ENCODE data around the gene SMAD6. TPM values are rescaled to one million over a fixed set of nuclear protein-coding genes. Genes with fewer than 3 reads are reported as not detected.
A peak's percentile ranks its signal among the peaks of the same experiment; 100 is the strongest.

The SMAD6 gene
- total and polyA plus RNA-seq, 2 of the 4 experiments (the other 2 are of a cell fraction) = 4.8 to 8.5 TPM

DNA sequence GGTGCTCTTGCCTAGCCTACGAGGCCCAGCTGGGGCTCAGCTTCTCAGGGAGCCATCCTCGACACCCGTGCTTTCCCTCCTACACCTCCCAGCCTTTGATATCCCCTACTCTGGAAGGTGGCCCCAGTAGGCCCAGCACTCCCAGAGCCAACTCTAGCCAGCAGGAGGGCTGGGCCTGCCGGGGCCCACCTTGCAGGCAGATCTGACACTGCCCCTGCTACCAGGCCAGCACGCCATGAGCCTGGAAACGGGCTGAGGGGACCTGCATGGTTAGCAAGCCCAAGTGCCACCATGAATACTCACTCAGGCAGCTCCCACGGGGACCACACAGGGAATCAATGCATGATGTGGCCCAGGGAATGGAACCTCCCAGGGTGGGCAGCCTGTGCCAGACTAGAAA is 123.7 kb downstream of the SMAD6 start:
- Histone ChIP-seq H3K4ac (ENCODE audit: low read depth, low read length) (no peak overlapping the region), H3K9ac (ENCODE audit: low read depth, low read length) (no peak overlapping the region), H3K4me1 (ENCODE audit: control insufficient read depth, insufficient read depth, low read length) (peaks cover 5% of the 10 kb centered on the region), H3K18ac (ENCODE audit: low read depth, low read length) (no peak overlapping the region), H2BK5ac (ENCODE audit: low read depth, low read length, poor library complexity, severe bottlenecking) (no peak overlapping the region), H2BK15ac (ENCODE audit: low read depth, low read length) (no peak overlapping the region), H3K36me3 (ENCODE audit: control insufficient read depth, insufficient read depth, low read length) (no peaks in the 10 kb centered on the region), H3K27ac (ENCODE audit: insufficient read depth, low read length) (no peak overlapping the region), H2BK120ac (ENCODE audit: low read depth, low read length) (no peak overlapping the region), H3K14ac (replicated peaks; ENCODE audit: low read depth, low read length) (no peak overlapping the region), H4K20me1 (ENCODE audit: insufficient read depth, low read length) (no peaks in the 10 kb centered on the region), H4K8ac (ENCODE audit: low read depth in 2 of 2, low read length in 2 of 2) (no peak overlapping the region), H3K9me3 (ENCODE audit: control insufficient read depth, insufficient read depth, low read length) (no peaks in the 10 kb centered on the region), H3K9me1 (ENCODE audit: insufficient read depth, low read length) (no peaks in the 10 kb centered on the region), H3K27me3 (ENCODE audit: control insufficient read depth, insufficient read depth, low read length) (no peaks in the 10 kb centered on the region), H2AK9ac (replicated peaks; ENCODE audit: low read depth, low read length, poor library complexity) (no peak overlapping the region), H4K91ac (ENCODE audit: insufficient read depth, low read depth, low read length) (no peak overlapping the region), H2BK20ac (ENCODE audit: low read depth, low read length) (no peak overlapping the region), H2AFZ (replicated peaks; ENCODE audit: low read length, poor library complexity) (peak overlapping the region; percentile 43), H3K79me1 (ENCODE audit: low read depth in 1 of 2, low read length in 2 of 2) (no peaks in the 10 kb centered on the region), H3K23ac (ENCODE audit: low read depth, low read length) (no peak overlapping the region; the same call in 1 of the 2 replicates), H3K4me3 (ENCODE audit: insufficient read depth, low read depth, low read length) (no peak overlapping the region), H2AK5ac (ENCODE audit: low read depth, low read length) (no peak overlapping the region), H3K4me2 (ENCODE audit: low read depth, low read length) (no peak overlapping the region), H4K5ac (ENCODE audit: low read depth, low read length) (no peak overlapping the region), H3K56ac (ENCODE audit: extremely low read depth, insufficient read depth, low read length) (no peak overlapping the region)
- ChIA-PET CTCF (no interaction called here), POLR2A (ENCODE audit: unreplicated experiment) (no interaction called here)
- WGBS, 2 experiments (ENCODE audit: extremely low coverage in 2 of 2, insufficient read length in 1 of 2) = no CpG with 5 or more reads among the region's 7 CpGs
- BruUV-seq (replicated peaks) = no TSS peak
- DNase-seq (no peak), ATAC-seq (ENCODE audit: low read depth) (no peak)
- in situ Hi-C loops (cut with MboI; ENCODE audit: low sequenced_read_pairs) (loop anchor here (25.0 kb wide), 1 partner anchor 113 kb away; the partner anchor contains the start of gene SMAD6), dilution Hi-C loops (cut with HindIII; ENCODE audit: low sequenced_read_pairs, unreplicated experiment) (no loop called here), intact Hi-C loops (cut with micrococcal nuclease) (no loop called here)
- no peak for TF ChIP-seq RFX5 (IDR thresholded peaks at IDR 0.05; ENCODE audit: low read depth, low read length)
- TF ChIP-seq CHD1 (IDR thresholded peaks at IDR 0.05; ENCODE audit: low read depth, low read length) = no peak
- no peak for TF ChIP-seq NFE2L2 (IDR thresholded peaks at IDR 0.05; ENCODE audit: low read depth, low read length)
- no peak for TF ChIP-seq POLR2A (IDR thresholded peaks at IDR 0.05; ENCODE audit: low read depth, low read length)
- TF ChIP-seq CEBPB (IDR thresholded peaks at IDR 0.05; ENCODE audit: low read depth, low read length) = no peak
- TF ChIP-seq RCOR1 (IDR thresholded peaks at IDR 0.05; ENCODE audit: insufficient replicate concordance, low read length) = no peak
- TF ChIP-seq RAD21 (IDR thresholded peaks at IDR 0.05; ENCODE audit: low read length) = no peak
- TF ChIP-seq CTCF (conservative IDR thresholded peaks at IDR 0.05; ENCODE audit: low read depth, low read length) = no peak

Data from IMR-90 (cell line).